SK-N-SH treated with all-trans-retinoic acid at 6 μM for 48 hours (cell line): ENCODE results near the gene ATF6.

ENCODE experiments used
- CSDC2 ChIP-seq: fragments of 250-450 bp; sonication (Bioruptor Pico); IDR thresholded peaks from 2 replicates; pipeline ENCODE4 v1.5.0; 2020; ENCODE audit warnings: mild to moderate bottlenecking, moderate library complexity
- GLIS3 ChIP-seq: fragments of 250-450 bp; sonication (Bioruptor Pico); IDR thresholded peaks from 2 replicates; pipeline ENCODE4 v1.5.0; 2020; ENCODE audit warnings: mild to moderate bottlenecking, moderate library complexity
- PPARA ChIP-seq: fragments of 250-450 bp; sonication (Bioruptor Pico); IDR thresholded peaks from 2 replicates; pipeline ENCODE4 v1.5.0; 2020; ENCODE audit warnings: mild to moderate bottlenecking, borderline replicate concordance
- ZNF70 ChIP-seq: fragments of 450-650 bp; formaldehyde crosslinking; IDR thresholded peaks from 2 replicates; pipeline ENCODE4 v1.5.0; 2020; ENCODE audit warnings: mild to moderate bottlenecking, moderate library complexity
- TF ChIP-seq, protein P1 (sequence below): fragments of 250-450 bp; sonication (Bioruptor Pico); IDR thresholded peaks from 2 replicates; pipeline ENCODE4 v1.8.0; 2020; ENCODE audit warnings: mild to moderate bottlenecking, moderate library complexity, borderline replicate concordance

GRCh38 chr1:161779393-161779792, 13.3 kb downstream of the ATF6 start:
- TF ChIP-seq, protein P1, sequence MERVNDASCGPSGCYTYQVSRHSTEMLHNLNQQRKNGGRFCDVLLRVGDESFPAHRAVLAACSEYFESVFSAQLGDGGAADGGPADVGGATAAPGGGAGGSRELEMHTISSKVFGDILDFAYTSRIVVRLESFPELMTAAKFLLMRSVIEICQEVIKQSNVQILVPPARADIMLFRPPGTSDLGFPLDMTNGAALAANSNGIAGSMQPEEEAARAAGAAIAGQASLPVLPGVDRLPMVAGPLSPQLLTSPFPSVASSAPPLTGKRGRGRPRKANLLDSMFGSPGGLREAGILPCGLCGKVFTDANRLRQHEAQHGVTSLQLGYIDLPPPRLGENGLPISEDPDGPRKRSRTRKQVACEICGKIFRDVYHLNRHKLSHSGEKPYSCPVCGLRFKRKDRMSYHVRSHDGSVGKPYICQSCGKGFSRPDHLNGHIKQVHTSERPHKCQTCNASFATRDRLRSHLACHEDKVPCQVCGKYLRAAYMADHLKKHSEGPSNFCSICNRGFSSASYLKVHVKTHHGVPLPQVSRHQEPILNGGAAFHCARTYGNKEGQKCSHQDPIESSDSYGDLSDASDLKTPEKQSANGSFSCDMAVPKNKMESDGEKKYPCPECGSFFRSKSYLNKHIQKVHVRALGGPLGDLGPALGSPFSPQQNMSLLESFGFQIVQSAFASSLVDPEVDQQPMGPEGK (CRISPR knock-in tag), result no peak
- TF ChIP-seq ZNF70 (CRISPR knock-in tag) (no peak), CSDC2 (CRISPR knock-in tag) (no peak), GLIS3 (CRISPR knock-in tag) (no peak), PPARA (CRISPR knock-in tag) (no peak)
